Stimulated activated CD4-positive, alpha-beta T cell treated with anti-CD3 and anti-CD28 coated beads, TNF-alpha, amount 100 ng/mL, for 4 hours (primary cell): ENCODE measurements around the gene BCL11A.

Experiments
- DNase-seq, 3 experiments: peaks; one replicate each; pipeline ENCODE4 v3.0.0-alpha.2; 2020; ENCODE audit warnings: low read depth in 3 of 3

Gene BCL11A

DNA sequence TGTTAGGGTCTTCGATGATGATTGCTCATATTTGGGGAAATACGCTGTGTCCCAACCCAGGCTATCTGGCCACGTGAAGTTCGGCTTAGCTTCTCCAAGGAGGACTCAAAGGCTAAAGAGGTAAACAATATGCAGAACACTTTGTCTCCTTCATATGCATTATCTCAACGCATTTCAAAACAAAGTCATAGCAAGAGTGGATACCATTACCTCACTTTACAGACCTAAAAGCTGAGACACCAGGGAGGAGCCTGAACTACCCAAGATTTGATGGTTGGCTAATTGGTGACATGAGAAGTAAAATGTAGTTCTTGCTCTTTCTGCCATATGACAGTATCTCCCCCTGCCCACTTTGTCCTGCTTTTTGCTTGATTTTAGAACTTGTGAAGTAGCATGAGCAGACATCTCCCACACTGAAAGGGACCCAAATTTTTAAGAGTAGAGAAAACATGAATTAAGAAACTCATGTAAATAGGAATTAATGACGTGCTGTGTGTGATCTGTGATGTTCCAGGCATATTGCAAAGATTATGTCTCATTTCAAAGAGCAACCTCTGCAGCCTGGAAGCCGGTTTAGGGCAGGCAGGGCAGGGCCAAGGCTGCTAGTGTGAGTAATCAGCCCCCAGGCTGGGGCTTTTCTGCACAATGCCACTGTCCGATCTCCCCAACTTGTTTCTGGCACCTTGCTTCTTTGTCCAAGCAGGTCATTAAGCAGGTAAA is 144.5 kb downstream of the BCL11A start:
- DNase-seq: no peak

GRCh38 chr2:60408207-60408606 is 145.2 kb downstream of the BCL11A start:
- DNase-seq: no peak

DNA sequence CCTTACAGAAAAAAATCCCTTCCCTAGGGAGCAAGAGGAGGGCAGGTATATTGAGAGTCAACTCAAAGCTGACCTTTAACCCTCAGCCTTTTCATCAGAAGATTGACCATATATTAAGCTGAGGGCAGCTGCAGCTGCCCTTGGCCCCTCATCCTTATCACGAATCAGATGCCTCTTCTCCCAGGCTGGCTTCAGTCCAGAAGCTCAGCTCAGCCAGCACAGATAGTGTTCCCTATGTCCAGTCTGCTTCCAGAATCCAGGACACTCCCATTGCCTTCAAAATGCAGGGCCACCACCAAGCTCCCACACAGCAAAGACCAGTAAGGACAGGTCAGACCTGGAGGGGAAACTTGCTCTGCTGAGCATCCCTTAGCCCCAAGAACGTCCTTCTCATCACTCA is 146.1 kb downstream of the BCL11A start:
- DNase-seq: no peak

DNA sequence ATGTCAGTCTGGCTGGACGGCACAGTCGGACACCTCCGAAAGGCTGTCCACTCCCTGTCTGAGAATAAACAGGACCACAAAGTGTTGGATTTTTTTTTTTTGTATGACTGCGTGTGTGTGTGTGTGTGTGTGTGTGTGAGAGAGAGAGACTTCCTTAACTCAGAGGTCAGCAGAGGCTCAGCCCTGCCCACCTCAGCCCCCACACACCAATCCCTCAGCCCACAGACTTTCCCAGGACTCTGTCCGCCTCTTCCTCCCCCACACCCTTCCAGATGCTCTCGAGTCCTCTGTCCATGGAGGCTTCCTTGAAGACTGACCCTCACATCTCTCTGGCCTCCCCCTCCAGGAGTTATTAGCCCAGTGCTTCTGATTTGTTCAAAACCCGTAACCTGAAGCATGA is 147.3 kb downstream of the BCL11A start:
- DNase-seq: no peak

- DNase-seq: no peak
Observed at GRCh38 chr2:60405271-60405919, 148.1 kb downstream of the BCL11A start.
